Measurements from ENCODE around the gene PRSS22. TPM values are rescaled to one million over a fixed set of nuclear protein-coding genes. Genes with fewer than 3 reads are reported as not detected.

The PRSS22 gene
- polyA plus RNA-seq, 1 experiment = 0.11 TPM

DNA sequence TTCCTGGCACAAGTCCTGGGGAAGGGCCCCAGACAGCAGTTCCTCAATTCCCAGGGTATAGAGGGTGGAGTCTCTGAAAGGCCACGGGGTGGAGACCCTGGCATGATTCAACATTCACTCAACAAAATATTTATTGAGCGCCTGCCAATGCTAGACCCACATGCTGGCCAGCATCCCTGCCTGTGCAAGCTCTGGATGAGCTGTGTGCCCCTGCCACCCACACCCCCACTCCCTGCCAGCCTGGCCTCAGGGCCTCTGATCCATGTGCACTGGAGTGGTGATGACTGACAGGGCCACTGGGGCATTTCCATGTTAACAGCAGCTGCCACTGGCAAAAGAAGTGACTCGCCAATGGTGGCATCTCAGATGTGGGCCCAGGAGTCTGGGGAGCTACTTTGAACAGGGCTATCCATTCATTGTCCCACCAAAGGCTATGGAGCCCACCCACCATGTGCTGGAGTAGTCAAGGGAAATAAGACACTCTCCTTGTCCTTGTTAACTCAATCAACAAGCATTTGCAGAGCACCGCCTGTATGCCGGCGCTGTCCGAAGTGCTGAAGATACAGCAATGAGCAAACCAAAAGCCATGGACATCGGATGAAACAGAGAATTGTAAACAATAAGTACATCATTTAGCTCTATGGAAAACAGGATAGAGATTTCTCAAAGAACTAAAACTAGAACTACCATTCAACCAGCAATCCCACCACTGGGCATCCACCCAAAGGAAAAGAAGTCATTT is 3.0 kb upstream of the PRSS22 start:
- peaks cover 4% of the 10 kb centered on the region for H3K27me3 ChIP-seq (ENCODE audit: control insufficient read depth, insufficient read depth, low read length)
- no peak for DNase-seq (ENCODE audit: low read depth, low spot score)
- TF ChIP-seq, protein P1, sequence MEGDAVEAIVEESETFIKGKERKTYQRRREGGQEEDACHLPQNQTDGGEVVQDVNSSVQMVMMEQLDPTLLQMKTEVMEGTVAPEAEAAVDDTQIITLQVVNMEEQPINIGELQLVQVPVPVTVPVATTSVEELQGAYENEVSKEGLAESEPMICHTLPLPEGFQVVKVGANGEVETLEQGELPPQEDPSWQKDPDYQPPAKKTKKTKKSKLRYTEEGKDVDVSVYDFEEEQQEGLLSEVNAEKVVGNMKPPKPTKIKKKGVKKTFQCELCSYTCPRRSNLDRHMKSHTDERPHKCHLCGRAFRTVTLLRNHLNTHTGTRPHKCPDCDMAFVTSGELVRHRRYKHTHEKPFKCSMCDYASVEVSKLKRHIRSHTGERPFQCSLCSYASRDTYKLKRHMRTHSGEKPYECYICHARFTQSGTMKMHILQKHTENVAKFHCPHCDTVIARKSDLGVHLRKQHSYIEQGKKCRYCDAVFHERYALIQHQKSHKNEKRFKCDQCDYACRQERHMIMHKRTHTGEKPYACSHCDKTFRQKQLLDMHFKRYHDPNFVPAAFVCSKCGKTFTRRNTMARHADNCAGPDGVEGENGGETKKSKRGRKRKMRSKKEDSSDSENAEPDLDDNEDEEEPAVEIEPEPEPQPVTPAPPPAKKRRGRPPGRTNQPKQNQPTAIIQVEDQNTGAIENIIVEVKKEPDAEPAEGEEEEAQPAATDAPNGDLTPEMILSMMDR (IDR thresholded peaks at IDR 0.05; ENCODE audit: low read depth, low read length) = no peak
- ChIA-PET CTCF (interaction anchor here (0.6 kb wide), 1 partner anchor 14 kb away, joined by 3 read pairs; no protein-coding TSS in a partner anchor), POLR2A (no interaction called here)
- H3K4me3 ChIP-seq (ENCODE audit: low read depth, low read length) = no peak overlapping the region
- no peak overlapping the region for H3K27ac ChIP-seq (ENCODE audit: low read depth, low read length)
- H3K9me3 ChIP-seq (ENCODE audit: control insufficient read depth, insufficient read depth, low read length) = peaks cover 19% of the 10 kb centered on the region

DNA sequence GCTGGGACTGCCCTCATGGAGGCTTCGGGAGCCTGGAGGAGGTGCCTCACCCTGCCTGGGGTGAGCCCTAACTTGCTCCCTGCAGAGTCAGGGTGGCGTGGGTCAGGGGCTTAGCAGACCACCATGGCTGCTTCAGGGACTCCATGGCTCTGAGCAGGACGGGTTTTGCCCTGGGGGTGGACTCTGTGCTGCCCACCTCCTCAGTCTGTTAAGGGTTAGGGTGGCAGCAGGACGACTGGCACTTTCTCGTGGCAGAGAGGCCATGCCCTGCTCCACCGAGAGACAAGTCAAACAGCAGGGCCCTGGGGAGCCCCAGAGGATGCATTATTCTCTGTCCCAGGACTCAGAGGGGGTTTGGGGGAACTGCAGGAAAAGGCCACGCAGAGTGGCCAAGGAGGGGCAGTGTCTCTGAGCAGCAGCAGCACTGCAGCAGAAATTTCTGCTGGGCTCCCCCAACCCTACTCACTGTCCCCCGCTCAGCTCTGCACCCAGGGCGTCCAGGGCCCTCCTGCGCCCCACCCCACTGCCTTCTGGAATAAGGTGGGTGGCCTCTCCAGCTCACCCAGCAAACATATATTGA is 1.8 kb upstream of the PRSS22 start:
- TF ChIP-seq, protein P1 (IDR thresholded peaks at IDR 0.05; ENCODE audit: low read depth, low read length) = no peak
- Histone ChIP-seq H3K4me3 (ENCODE audit: low read depth, low read length) (no peak overlapping the region), H3K27me3 (ENCODE audit: control insufficient read depth, insufficient read depth, low read length) (peaks cover 4% of the 10 kb centered on the region), H3K9me3 (ENCODE audit: control insufficient read depth, insufficient read depth, low read length) (peaks cover 27% of the 10 kb centered on the region), H3K27ac (ENCODE audit: low read depth, low read length) (no peak overlapping the region)
- ChIA-PET CTCF (no interaction called here), POLR2A (no interaction called here)
- no peak for DNase-seq (ENCODE audit: low read depth, low spot score)

DNA sequence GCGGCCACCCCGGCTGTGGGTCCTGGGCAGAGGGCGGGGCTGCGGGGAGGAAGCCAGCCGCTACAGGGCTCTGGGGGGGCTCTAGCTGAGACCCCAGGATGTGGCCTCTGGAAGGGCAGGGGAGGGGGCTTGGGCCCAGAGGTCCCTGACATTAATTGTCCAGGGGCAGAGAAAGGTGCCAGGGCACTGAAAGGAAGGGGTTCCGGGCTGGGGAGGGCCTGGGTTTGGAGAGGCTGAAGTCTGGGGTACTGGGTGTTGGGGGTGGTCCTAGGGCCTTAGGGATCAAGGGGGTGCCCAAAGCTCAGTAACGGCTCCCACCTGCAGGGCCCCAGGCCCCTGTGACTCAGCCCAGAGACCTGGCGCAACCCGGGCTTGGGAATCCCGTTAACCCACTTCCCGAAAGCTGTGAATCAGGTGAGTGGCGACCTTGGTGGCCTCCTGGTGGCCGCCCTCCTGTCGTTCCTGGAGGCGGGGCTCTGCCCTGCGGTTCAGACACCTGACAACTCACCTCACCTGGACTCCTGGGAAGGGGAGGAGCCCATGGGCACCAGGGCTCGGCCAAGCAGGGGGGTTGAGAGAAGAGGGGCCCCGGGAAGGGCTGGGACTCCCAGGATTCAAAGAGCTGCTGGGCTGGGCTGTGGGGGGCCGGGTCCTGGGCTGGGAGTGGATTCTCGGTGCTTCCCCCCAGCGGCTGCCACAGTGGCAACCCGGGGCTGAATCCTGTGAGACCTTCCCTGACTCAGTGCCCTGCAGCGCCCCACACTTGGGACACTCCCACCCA is 465 bp upstream of the PRSS22 start:
- POLR2A ChIA-PET = no interaction called here
- Histone ChIP-seq H3K4me3 (ENCODE audit: low read depth, low read length) (no peak overlapping the region), H3K27ac (ENCODE audit: low read depth, low read length) (no peak overlapping the region), H3K27me3 (ENCODE audit: control insufficient read depth, insufficient read depth, low read length) (peaks cover 4% of the 10 kb centered on the region), H3K9me3 (ENCODE audit: control insufficient read depth, insufficient read depth, low read length) (peaks cover 39% of the 10 kb centered on the region)
- CTCF ChIA-PET = interaction anchor here (0.9 kb wide), 1 partner anchor 10 kb away, joined by 4 read pairs; no protein-coding TSS in a partner anchor
- TF ChIP-seq, protein P1 (IDR thresholded peaks at IDR 0.05; ENCODE audit: low read depth, low read length) = no peak
- no peak for DNase-seq (ENCODE audit: low read depth, low spot score)

DNA sequence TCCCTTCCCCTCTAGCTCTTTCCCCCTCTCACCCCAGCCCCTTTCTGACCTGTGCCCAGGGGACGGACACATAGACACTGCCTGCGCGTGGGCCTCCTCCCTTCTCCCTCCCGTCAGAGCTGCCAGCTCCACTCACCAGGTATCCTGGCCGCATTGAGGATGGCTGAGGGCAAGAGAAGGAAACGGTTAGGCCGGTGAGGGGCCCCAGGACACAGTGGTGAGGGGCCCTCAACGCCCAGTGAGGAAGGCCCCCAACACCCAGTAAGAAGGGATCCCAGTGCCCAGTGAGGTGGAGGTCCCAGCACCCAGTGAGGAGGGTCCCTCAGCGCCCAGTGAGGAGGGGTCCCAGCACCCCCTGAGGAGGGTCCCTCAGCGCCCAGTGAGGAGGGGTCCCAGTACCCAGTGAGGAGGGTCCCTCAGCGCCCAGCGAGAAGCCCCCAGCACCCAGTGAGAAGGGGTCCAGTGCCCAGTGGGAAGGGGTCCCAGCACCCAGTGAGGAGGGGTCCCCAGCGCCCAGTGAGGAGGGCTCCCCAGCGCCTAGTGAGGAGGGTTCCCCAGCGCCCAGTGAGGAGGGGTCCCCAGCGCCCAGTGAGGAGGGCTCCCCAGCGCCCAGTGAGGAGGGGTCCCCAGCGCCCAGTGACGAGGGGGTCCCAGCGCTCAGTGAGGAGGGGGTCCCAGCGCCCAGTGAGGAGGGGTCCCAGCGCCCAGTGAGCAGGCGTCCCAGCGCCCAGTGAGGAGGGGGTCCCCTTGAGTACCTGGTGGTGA is 1.1 kb downstream of the PRSS22 start:
- CTCF ChIA-PET = no interaction called here
- POLR2A ChIA-PET = interaction anchor here (1.0 kb wide), 1 partner anchor 12 kb away, joined by 3 read pairs; no protein-coding TSS in a partner anchor

More for the DNA sequence above, 1.1 kb downstream of the PRSS22 start:
- Histone ChIP-seq H3K27me3 (ENCODE audit: control insufficient read depth, insufficient read depth, low read length) (peaks cover 4% of the 10 kb centered on the region), H3K4me3 (ENCODE audit: low read depth, low read length) (no peak overlapping the region), H3K27ac (ENCODE audit: low read depth, low read length) (no peak overlapping the region), H3K9me3 (ENCODE audit: control insufficient read depth, insufficient read depth, low read length) (peaks cover 50% of the 10 kb centered on the region)
- no peak for DNase-seq (ENCODE audit: low read depth, low spot score)
- TF ChIP-seq, protein P1 (IDR thresholded peaks at IDR 0.05; ENCODE audit: low read depth, low read length) = no peak
